Ishikawa (cell line): ENCODE data around the gene MRTFA.

Experiments used
- CEBPB ChIP-seq: IDR thresholded peaks from 2 replicates; pipeline ENCODE4 v1.6.1; 2012
- CREB1 ChIP-seq: IDR thresholded peaks from 2 replicates; pipeline ENCODE4 v1.6.1; 2012; ENCODE audit warnings: low read depth
- EGR1 ChIP-seq: IDR thresholded peaks from 2 replicates; pipeline ENCODE4 v1.6.1; 2012
- EP300 ChIP-seq: IDR thresholded peaks from 2 replicates; pipeline ENCODE4 v1.6.1; 2012; ENCODE audit warnings: borderline replicate concordance
- FOXM1 ChIP-seq: IDR thresholded peaks from 2 replicates; pipeline ENCODE4 v1.6.1; 2012; ENCODE audit warnings: low read depth, borderline replicate concordance
- MAX ChIP-seq: IDR thresholded peaks from 2 replicates; pipeline ENCODE4 v1.6.1; 2012
- NFIC ChIP-seq: IDR thresholded peaks from 2 replicates; pipeline ENCODE4 v1.6.1; 2012
- RAD21 ChIP-seq: IDR thresholded peaks from 2 replicates; pipeline ENCODE4 v1.6.1; 2012; ENCODE audit warnings: low read depth
- REST ChIP-seq: IDR thresholded peaks from 2 replicates; pipeline ENCODE4 v1.6.1; 2012; ENCODE audit warnings: low read depth, mild to moderate bottlenecking
- TAF1 ChIP-seq: IDR thresholded peaks from 2 replicates; pipeline ENCODE4 v1.6.1; 2012; ENCODE audit warnings: low read depth, mild to moderate bottlenecking
- TCF12 ChIP-seq: IDR thresholded peaks from 2 replicates; pipeline ENCODE4 v1.6.1; 2012; ENCODE audit warnings: low read depth
- TEAD4 ChIP-seq: IDR thresholded peaks from 2 replicates; pipeline ENCODE4 v1.6.1; 2012
- USF1 ChIP-seq: IDR thresholded peaks from 2 replicates; pipeline ENCODE4 v1.6.1; 2012
- YY1 ChIP-seq: IDR thresholded peaks from 2 replicates; pipeline ENCODE4 v1.6.1; 2012; ENCODE audit warnings: low read depth
- ZBTB7A ChIP-seq: IDR thresholded peaks from 2 replicates; pipeline ENCODE4 v1.6.1; 2012; ENCODE audit warnings: low read depth

Gene MRTFA

DNA sequence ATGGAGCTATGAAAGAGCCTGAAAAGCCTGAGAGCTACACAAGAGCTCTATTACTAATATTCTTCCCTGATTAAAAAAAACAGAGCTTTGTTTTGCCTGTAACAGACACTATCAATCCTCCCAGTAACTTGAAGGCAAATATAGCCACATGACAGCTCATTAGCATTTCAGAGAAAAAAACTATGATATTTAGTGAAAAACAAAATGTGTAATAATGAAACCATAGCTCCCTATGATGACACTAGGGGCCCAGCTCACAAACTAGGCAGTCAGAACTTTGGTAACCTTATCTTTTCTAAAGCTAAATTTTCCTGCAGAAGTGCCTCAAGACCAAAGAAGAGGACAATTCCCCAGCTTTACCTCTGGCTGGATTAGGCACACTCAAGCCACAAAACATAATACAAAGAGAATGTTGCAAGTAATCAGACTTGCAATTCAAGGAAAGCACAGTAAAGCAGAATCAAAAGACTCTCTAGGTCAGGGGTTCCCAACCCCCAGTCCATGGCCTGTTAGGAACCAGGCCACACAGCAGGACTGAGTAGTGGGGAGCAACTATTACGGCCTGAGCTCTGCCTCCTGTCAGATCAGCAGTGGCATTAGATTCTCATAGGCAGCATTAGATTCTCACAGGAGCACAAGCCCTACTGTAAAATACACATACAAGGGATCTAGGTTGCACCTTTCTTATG is 53.3 kb downstream of the MRTFA start:
- TF ChIP-seq FOXM1 (no peak), CREB1 (no peak), EP300 (no peak)

GRCh38 chr22:40582063-40582462 is 54.5 kb downstream of the MRTFA start:
- TF ChIP-seq RAD21: no peak
- no peak for TF ChIP-seq REST
- TF ChIP-seq EP300: no peak
- TF ChIP-seq NFIC: no peak

DNA sequence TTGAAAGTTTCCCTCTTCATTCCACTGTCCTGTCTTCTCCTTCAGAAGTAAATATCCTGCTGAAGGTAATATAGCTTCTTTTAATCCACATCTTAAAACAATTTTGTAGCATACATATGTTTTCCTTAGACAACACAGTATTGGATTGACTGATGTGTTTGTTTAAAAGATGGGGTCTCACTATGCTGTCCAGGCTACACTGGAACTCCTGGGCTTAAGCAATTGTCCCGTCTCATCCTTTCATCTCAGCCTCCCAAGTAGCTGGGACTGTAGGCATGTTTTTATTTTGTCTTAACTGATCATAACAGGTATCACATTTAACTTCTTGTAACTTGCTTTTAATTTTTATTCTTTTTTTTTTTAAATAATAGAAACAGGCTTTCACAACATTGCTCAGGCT is 55.9 kb downstream of the MRTFA start:
- TF ChIP-seq NFIC (no peak), TCF12 (no peak), CREB1 (no peak), USF1 (no peak), FOXM1 (no peak), REST (no peak), YY1 (no peak), MAX (no peak), CEBPB (no peak), TEAD4 (no peak), RAD21 (no peak)

DNA sequence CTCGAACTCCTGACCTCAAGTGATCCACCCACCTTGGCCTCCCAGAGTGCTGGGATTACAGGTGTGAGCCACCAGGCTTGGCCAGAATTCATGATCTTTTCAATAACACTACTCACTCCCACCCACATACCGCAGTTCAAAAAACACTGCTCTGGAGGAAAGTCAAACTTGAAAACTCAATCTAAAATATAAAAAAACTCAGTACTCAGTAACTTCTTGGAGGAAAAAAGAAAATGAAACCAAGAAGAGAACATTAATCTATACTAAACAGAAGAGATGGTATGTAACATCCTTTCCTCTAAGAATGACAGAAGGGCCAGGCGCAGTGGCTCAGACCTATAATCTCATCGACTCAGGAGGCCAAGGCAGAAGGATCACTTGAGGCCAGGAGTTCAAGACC is 58.3 kb downstream of the MRTFA start:
- TF ChIP-seq NFIC: no peak
- TF ChIP-seq TEAD4: no peak
- no peak for TF ChIP-seq TAF1
- TF ChIP-seq FOXM1: no peak
- TF ChIP-seq EP300: no peak
- TF ChIP-seq EGR1: no peak
- no peak for TF ChIP-seq CREB1
- TF ChIP-seq MAX: no peak
- no peak for TF ChIP-seq YY1
- no peak for TF ChIP-seq ZBTB7A

DNA sequence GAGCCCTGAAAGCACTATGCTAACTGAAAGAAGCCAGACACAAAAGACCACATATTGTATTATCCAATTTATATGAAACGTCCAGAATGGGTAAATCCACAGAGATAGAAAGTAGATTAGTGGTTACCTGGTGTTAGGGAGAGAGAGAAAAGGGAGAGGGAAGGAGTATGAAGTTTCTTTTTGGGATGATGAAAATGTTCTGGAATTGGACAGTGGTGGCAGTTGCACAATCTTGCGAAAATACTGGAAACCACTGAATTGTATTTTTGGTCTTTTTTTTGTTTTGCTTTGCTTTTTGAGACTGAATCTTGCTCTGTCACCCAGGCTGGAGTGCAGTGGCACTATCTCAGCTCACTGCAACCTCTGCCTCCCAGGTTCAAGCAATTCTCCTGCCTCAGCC is 63.5 kb downstream of the MRTFA start:
- TF ChIP-seq NFIC (no peak), RAD21 (no peak), TCF12 (no peak), CREB1 (no peak), MAX (no peak), USF1 (no peak), ZBTB7A (no peak), FOXM1 (no peak), EGR1 (no peak), TAF1 (no peak), REST (no peak), YY1 (no peak), TEAD4 (no peak), CEBPB (no peak), EP300 (no peak)
